PC-3 (cell line): Measurements from ENCODE around the gene LMAN2.

Experiments used
- CTCF ChIP-seq: fragments of 300-600 bp; sonication (generic); conservative IDR thresholded peaks from 2 replicates; pipeline ENCODE4 v1.5.1; 2017; ENCODE audit warnings: antibody characterized with exemption, low read depth, mild to moderate bottlenecking, low read length
- EZH2 ChIP-seq: fragments of 300-600 bp; sonication (generic); IDR thresholded peaks from one replicate; pipeline ENCODE4 v1.6.1; 2017; ENCODE audit warnings: antibody characterized with exemption, mild to moderate bottlenecking, low read length; ENCODE audit not compliant: unreplicated experiment

- no peak for TF ChIP-seq EZH2
- no peak for TF ChIP-seq CTCF
These were observed 22.8 kb downstream of the LMAN2 start for GRCh38 chr5:177328545-177329231.
